Stimulated activated memory B cell treated with anti-CD40 and anti-IgM and Interleukin-4, amounts not matched to agents 10 μg/mL and 1 μg/mL and 100 μg/mL, for 72 hours (primary cell): ENCODE results near the gene NRG4.
"Not testable (repeated sequence)": the region's sequence is repeated elsewhere in the genome, so short reads cannot be mapped to it uniquely, and the experiment has no call there.

Experiments
- ATAC-seq: fragments of 150-1000 bp; cut with Tn5 transposase; 2 replicates; pipeline ENCODE4 v1.10.0; 2021
- H3K27ac Mint-ChIP-seq: one replicate; pipeline ENCODE4 v1.8.0; 2022; ENCODE audit warnings: mild to moderate bottlenecking, mixed read lengths
- H3K27me3 Mint-ChIP-seq: one replicate; pipeline ENCODE4 v1.8.0; 2022; ENCODE audit warnings: mixed read lengths
- H3K36me3 Mint-ChIP-seq: one replicate; pipeline ENCODE4 v1.8.0; 2022; ENCODE audit warnings: mixed read lengths
- H3K4me1 Mint-ChIP-seq: one replicate; pipeline ENCODE4 v1.8.0; 2022; ENCODE audit warnings: mixed read lengths
- H3K4me3 Mint-ChIP-seq: one replicate; pipeline ENCODE4 v1.8.0; 2022; ENCODE audit warnings: mild to moderate bottlenecking, moderate library complexity, mixed read lengths
- H3K9me3 Mint-ChIP-seq: one replicate; pipeline ENCODE4 v1.8.0; 2022; ENCODE audit warnings: mixed read lengths

Gene NRG4

GRCh38 chr15:76024021-76024768, 12.0 kb upstream of the NRG4 start:
- H3K27ac Mint-ChIP-seq = no peak overlapping the region
- no peaks in the 10 kb centered on the region for H3K4me1 Mint-ChIP-seq
- peaks cover 21% of the 10 kb centered on the region for H3K9me3 Mint-ChIP-seq
- ATAC-seq = no peak
- no peak overlapping the region for H3K4me3 Mint-ChIP-seq
- H3K36me3 Mint-ChIP-seq = peaks cover 19% of the 10 kb centered on the region
- peaks cover 42% of the 10 kb centered on the region for H3K27me3 Mint-ChIP-seq

- H3K9me3 Mint-ChIP-seq = peaks cover 34% of the 10 kb centered on the region
- peaks cover 61% of the 10 kb centered on the region for H3K27me3 Mint-ChIP-seq
- H3K36me3 Mint-ChIP-seq = peaks cover 22% of the 10 kb centered on the region
Measured at GRCh38 chr15:76013470-76013869, 1.2 kb upstream of the NRG4 start.

DNA sequence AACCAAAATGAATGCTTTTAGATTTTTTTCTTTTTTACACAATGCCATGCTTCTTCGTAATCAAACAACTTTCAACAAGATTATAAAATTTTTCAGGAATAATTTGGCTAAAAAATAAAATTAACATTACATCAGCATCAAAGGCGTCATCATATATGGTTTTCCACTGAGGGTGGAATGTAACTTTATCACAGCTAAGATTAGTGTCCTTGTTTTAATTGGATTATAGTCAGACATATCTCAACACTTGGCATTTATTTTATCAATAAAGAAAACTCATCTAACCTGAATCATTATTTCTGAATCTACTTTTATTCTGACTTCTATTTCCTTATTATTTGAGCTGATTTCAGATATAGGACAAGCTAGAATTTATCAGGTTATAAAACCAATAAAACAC, 1.6 kb downstream of the NRG4 start:
- Mint-ChIP-seq H3K27ac (no peak overlapping the region), H3K4me3 (no peak overlapping the region)

More at GRCh38 chr15:76013470-76013869, 1.2 kb upstream of the NRG4 start:
- not testable (repeated sequence) for H3K4me3 Mint-ChIP-seq, ATAC-seq, H3K4me1 Mint-ChIP-seq, H3K27ac Mint-ChIP-seq

DNA sequence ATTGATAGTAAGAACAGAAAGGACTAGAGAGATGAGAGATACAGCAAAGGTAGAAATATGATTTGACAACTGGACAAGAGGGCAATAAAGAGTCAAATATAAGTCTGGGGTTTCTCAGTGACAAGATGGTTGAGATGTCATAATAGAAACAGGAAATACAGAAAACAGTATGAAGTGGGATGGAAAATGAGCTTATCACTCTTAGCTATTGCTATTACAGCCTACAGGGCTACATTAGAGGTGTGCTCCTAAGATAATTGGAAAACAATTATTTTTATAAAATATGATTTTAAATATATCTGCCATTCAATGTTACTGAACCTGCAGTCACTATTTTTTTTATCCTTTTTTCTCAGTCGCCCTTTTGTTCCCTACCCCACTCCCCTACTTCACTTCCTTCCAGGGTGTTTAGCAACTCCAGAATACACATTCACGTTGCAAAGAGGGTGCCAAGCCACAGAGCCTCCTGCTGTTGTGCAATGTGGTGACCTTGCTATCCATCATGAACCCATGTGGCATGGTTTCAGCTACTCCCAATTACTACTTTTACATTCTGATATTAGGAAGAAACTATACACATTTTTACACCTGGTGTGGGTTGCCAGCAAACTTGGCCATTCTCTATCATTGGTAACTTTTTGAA, 6.0 kb downstream of the NRG4 start:
- Mint-ChIP-seq H3K4me3 (no peak overlapping the region), H3K27me3 (peaks cover 29% of the 10 kb centered on the region), H3K9me3 (no peaks in the 10 kb centered on the region), H3K4me1 (no peaks in the 10 kb centered on the region), H3K27ac (no peak overlapping the region), H3K36me3 (no peaks in the 10 kb centered on the region)
- ATAC-seq = no peak

More for the DNA sequence above, 1.6 kb downstream of the NRG4 start:
- peaks cover 14% of the 10 kb centered on the region for H3K9me3 Mint-ChIP-seq
- no peaks in the 10 kb centered on the region for H3K36me3 Mint-ChIP-seq
- no peak for ATAC-seq
- peaks cover 42% of the 10 kb centered on the region for H3K27me3 Mint-ChIP-seq
- peaks cover 8% of the 10 kb centered on the region for H3K4me1 Mint-ChIP-seq

GRCh38 chr15:76003364-76003763, 8.9 kb downstream of the NRG4 start:
- H3K27ac Mint-ChIP-seq = no peak overlapping the region
- H3K4me1 Mint-ChIP-seq = no peaks in the 10 kb centered on the region
- H3K9me3 Mint-ChIP-seq = no peaks in the 10 kb centered on the region
- no peaks in the 10 kb centered on the region for H3K36me3 Mint-ChIP-seq
- H3K27me3 Mint-ChIP-seq = peaks cover 32% of the 10 kb centered on the region
- H3K4me3 Mint-ChIP-seq = no peak overlapping the region
- no peak for ATAC-seq

GRCh38 chr15:75995611-75996010, 16.6 kb downstream of the NRG4 start:
- peaks cover 27% of the 10 kb centered on the region for H3K27me3 Mint-ChIP-seq
- H3K4me1 Mint-ChIP-seq = no peaks in the 10 kb centered on the region
- ATAC-seq = no peak
- H3K9me3 Mint-ChIP-seq = peaks cover 4% of the 10 kb centered on the region
- no peak overlapping the region for H3K27ac Mint-ChIP-seq
- no peaks in the 10 kb centered on the region for H3K36me3 Mint-ChIP-seq
- H3K4me3 Mint-ChIP-seq = no peak overlapping the region

DNA sequence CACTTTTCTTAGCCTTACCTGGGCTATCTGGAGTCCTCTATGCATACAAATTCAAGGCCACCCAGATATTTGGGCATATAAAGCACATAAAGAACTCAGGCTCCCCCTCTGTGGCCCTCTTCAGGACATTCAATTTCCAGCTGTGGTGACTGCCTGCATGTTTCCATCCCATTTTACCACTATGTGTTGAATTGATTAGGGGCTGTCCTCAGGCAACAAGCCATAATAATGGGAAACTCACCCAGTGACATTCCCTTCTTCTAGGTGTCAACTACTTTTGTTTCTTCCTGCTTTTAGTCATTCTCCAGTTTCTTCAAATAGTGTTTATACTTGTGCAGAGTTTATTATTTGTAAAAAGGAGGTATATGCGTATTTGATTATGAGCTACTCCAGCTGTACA, 18.0 kb downstream of the NRG4 start:
- Mint-ChIP-seq H3K4me3 (no peak overlapping the region), H3K4me1 (no peaks in the 10 kb centered on the region), H3K36me3 (no peaks in the 10 kb centered on the region), H3K27ac (no peak overlapping the region), H3K9me3 (peaks cover 4% of the 10 kb centered on the region), H3K27me3 (peaks cover 27% of the 10 kb centered on the region)
- no peak for ATAC-seq

- Mint-ChIP-seq H3K4me3 (no peak overlapping the region), H3K27me3 (peaks cover 20% of the 10 kb centered on the region), H3K36me3 (no peaks in the 10 kb centered on the region), H3K27ac (no peak overlapping the region), H3K4me1 (no peaks in the 10 kb centered on the region), H3K9me3 (peaks cover 4% of the 10 kb centered on the region)
- ATAC-seq = no peak
Measured at GRCh38 chr15:75992897-75993296, 19.3 kb downstream of the NRG4 start.

- H3K27me3 Mint-ChIP-seq = peaks cover 8% of the 10 kb centered on the region
- H3K9me3 Mint-ChIP-seq = peaks cover 4% of the 10 kb centered on the region
- no peak for ATAC-seq
- H3K4me1 Mint-ChIP-seq = no peaks in the 10 kb centered on the region
- no peaks in the 10 kb centered on the region for H3K36me3 Mint-ChIP-seq
- H3K4me3 Mint-ChIP-seq = no peak overlapping the region
- no peak overlapping the region for H3K27ac Mint-ChIP-seq
Measured at GRCh38 chr15:75989875-75990274, 22.3 kb downstream of the NRG4 start.

DNA sequence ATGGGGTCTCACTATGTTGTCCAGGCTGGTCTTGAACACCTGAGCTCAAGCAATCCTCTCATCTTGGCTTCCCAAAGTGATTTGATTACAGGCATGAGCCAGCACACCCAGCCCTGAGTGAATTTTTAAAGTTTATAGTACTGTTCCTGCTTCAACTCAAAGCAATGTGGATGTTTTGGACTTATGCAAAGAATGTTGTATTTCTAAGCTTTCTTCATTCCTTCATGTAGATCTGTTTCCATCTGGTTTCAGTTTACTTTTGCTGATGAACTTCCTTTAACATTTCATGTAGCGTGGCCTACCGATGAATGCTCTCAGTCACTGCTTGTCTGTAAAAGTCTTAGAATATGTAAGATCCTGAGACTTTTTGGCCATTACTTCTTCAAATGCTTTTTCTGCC, 23.2 kb downstream of the NRG4 start:
- no peak for ATAC-seq
- Mint-ChIP-seq H3K36me3 (no peaks in the 10 kb centered on the region), H3K27ac (no peak overlapping the region), H3K9me3 (peaks cover 4% of the 10 kb centered on the region), H3K27me3 (no peaks in the 10 kb centered on the region), H3K4me3 (no peak overlapping the region), H3K4me1 (no peaks in the 10 kb centered on the region)

DNA sequence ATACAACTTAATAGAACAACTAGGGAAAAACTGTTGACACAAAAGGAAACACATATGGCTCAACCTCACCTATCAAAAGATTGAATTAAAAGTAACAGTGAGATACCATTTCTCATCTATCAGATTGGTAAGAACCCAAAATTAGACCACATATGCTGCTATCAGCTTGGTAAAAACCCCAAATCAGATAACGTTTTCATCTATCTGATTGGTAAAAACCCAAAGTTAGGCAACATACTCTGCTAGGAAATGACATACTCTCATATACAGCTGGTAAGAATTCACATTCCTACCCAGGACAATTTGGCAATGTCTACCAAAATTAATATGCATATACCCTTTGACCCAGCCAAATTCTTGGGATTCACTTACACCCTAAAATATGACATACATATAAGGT, 26.3 kb downstream of the NRG4 start:
- no peak for ATAC-seq
- Mint-ChIP-seq H3K9me3 (no peaks in the 10 kb centered on the region), H3K36me3 (no peaks in the 10 kb centered on the region)

GRCh38 chr15:75984706-75985105, 27.5 kb downstream of the NRG4 start:
- not testable (repeated sequence) for H3K27me3 Mint-ChIP-seq, H3K36me3 Mint-ChIP-seq, ATAC-seq

More for the DNA sequence above, 26.3 kb downstream of the NRG4 start:
- Mint-ChIP-seq H3K27me3 (no peaks in the 10 kb centered on the region), H3K4me3 (no peak overlapping the region), H3K27ac (no peak overlapping the region), H3K4me1 (no peaks in the 10 kb centered on the region)

DNA sequence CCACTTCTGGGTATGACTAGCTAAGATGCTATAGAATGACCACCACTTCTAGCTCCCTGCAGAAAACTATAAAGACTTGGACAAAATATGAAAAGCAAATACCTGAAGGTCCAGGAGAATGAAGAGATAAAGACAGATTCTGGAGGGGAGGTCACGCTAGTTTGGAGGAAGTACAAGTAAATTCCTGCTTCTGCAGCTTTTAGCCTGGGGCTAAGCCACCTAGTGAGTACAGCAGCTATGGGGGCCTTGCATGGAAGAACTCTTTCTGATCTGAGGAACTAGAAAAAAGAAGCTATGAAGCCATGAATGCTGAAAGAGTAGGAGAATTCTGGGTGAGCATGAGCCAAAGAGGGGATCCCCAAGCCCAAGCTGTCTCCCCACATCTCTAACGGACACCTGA, 29.8 kb downstream of the NRG4 start:
- H3K27me3 Mint-ChIP-seq = peaks cover 28% of the 10 kb centered on the region
- H3K27ac Mint-ChIP-seq = no peak overlapping the region
- H3K9me3 Mint-ChIP-seq = no peaks in the 10 kb centered on the region
- H3K4me1 Mint-ChIP-seq = no peaks in the 10 kb centered on the region
- H3K4me3 Mint-ChIP-seq = no peak overlapping the region
- H3K36me3 Mint-ChIP-seq = no peaks in the 10 kb centered on the region
- ATAC-seq = no peak

More at GRCh38 chr15:75984706-75985105, 27.5 kb downstream of the NRG4 start:
- H3K4me3 Mint-ChIP-seq, H3K4me1 Mint-ChIP-seq, H3K9me3 Mint-ChIP-seq, H3K27ac Mint-ChIP-seq: not testable (repeated sequence)

- Mint-ChIP-seq H3K4me3 (no peak overlapping the region), H3K4me1 (no peaks in the 10 kb centered on the region), H3K36me3 (no peaks in the 10 kb centered on the region), H3K9me3 (no peaks in the 10 kb centered on the region), H3K27ac (no peak overlapping the region), H3K27me3 (peaks cover 28% of the 10 kb centered on the region)
- ATAC-seq = no peak
Measured at GRCh38 chr15:75981149-75981815, 30.9 kb downstream of the NRG4 start.

GRCh38 chr15:75976766-75977165, 35.5 kb downstream of the NRG4 start:
- peaks cover 28% of the 10 kb centered on the region for H3K27me3 Mint-ChIP-seq
- not testable (repeated sequence) for H3K4me3 Mint-ChIP-seq, H3K27ac Mint-ChIP-seq, ATAC-seq, H3K9me3 Mint-ChIP-seq, H3K36me3 Mint-ChIP-seq, H3K4me1 Mint-ChIP-seq

- Mint-ChIP-seq H3K4me1 (no peaks in the 10 kb centered on the region), H3K36me3 (peaks cover 6% of the 10 kb centered on the region), H3K9me3 (no peaks in the 10 kb centered on the region), H3K27ac (no peak overlapping the region), H3K4me3 (no peak overlapping the region), H3K27me3 (peaks cover 9% of the 10 kb centered on the region)
- ATAC-seq = no peak
Measured at GRCh38 chr15:75966073-75966472, 46.2 kb downstream of the NRG4 start.
